Cardiac fibroblast (primary cell): ENCODE data around the gene ARPC1A.
A peak's percentile ranks its signal among the peaks of the same experiment; 100 is the strongest.
"Not testable (repeated sequence)": the region's sequence is repeated elsewhere in the genome, so short reads cannot be mapped to it uniquely, and the experiment has no call there.

Experiments
- DNase-seq, 2 donors: peaks; one replicate each; pipeline versions ENCODE4 v3.0.0 to v3.0.0-alpha.2; 2010; ENCODE audit warnings: low read depth in 2 of 2
- H3K4me3 ChIP-seq, 2 donors: replicated peaks in 1 of 2; 1 replicate in 1 of 2; 2 replicates in 1 of 2; pipeline ENCODE4 v1.5.1; 2011; ENCODE audit warnings: low read depth in 2 of 2, low read length in 2 of 2, mild to moderate bottlenecking in 2 of 2, moderate library complexity in 1 of 2
- TF ChIP-seq, protein P1 (sequence below): IDR thresholded peaks from one replicate; pipeline ENCODE4 v1.5.1; 2011; ENCODE audit warnings: low read depth, mild to moderate bottlenecking, low read length, inconsistent platforms

ARPC1A gene

DNA sequence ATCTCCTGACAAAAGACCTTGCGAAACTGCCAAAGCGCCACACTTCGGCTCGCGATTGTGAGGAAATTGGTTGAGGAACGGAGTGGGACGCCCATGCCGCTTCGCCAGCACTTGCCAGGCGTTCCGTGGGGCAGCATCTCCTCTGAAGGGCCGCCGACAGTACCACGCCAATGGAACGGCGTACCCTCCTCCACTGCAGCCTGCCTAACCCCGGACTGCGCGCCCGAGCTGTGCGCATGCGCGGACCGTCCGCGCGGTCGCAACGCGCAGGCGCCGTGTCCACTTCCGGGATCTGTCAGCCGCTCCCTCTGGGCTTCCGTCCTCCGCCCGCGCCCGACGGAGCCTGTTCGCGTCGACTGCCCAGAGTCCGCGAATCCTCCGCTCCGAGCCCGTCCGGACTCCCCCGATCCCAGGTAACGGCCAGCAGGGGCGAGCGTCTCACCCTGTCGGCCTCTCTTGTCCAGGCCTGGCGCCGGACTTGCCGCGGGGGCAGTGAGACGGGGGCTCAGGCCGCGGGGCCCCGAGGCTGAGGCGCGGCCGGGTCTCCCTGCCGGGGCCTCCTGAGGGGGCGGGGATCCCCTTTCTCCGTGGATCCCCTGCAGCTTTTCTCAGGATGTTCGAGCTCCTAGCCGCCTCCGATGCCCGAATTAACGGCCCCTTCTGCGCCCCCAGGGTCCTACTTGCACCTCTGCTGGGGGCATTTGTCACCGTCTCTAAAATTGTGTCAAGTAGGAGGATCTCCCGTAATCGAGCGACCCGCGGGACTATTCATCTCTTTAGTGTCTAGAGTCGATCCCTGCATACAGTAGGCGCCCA, at the start of gene ARPC1A:
Gene ARPC1A (plus strand): TSS at position 307 of the 816 bp plus-strand sequence. CDS start 7,456 bp downstream, outside the sequence.
- TF ChIP-seq, protein P1, sequence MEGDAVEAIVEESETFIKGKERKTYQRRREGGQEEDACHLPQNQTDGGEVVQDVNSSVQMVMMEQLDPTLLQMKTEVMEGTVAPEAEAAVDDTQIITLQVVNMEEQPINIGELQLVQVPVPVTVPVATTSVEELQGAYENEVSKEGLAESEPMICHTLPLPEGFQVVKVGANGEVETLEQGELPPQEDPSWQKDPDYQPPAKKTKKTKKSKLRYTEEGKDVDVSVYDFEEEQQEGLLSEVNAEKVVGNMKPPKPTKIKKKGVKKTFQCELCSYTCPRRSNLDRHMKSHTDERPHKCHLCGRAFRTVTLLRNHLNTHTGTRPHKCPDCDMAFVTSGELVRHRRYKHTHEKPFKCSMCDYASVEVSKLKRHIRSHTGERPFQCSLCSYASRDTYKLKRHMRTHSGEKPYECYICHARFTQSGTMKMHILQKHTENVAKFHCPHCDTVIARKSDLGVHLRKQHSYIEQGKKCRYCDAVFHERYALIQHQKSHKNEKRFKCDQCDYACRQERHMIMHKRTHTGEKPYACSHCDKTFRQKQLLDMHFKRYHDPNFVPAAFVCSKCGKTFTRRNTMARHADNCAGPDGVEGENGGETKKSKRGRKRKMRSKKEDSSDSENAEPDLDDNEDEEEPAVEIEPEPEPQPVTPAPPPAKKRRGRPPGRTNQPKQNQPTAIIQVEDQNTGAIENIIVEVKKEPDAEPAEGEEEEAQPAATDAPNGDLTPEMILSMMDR = peak; percentile 36
- H3K4me3 ChIP-seq = peak within 1 kb of the TSS; percentile 96 to 97
- DNase-seq = peak; percentile 93 to 96

DNA sequence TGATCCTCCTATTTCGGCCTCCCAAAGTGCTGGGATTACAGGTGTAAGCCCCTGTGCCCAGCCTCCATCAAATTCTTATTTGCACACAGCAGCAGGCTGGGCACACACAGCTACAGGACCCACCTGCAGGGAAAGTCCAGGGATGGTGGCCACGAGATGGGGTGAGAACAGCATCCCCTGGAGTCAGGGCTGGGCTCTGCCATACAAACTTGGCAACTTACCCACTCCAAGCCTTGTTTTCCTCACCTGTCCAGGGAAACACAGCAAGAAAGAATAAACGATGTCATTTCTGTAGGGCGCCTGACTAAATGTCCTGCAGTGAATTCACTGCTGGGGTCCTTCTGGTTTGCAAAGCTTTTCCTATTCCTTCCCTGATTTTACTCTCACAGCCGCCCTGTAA, 47.5 kb upstream of the ARPC1A start:
- TF ChIP-seq, protein P1 = no peak
- no peak overlapping the region for H3K4me3 ChIP-seq
- DNase-seq = no peak

DNA sequence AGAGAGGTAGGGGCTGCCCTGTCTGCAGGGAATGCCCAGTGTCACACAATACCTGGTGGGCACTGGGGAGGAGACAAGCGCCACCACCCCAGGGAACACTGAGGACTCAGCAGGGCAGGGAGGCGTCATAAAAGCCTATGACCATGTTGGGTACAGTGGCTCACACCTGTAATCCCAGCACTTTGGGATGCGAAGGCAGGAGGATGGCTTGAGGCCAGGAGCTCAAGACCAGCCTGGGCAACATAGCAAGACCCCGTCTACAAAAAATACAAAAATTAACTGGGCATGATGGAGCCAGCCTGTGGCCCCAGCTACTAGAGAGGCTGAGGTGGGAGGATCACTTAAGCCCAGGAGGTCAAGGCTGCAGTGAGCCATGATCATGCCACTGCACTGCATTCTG, 41.5 kb upstream of the ARPC1A start:
- not testable (repeated sequence) for DNase-seq, H3K4me3 ChIP-seq

DNA sequence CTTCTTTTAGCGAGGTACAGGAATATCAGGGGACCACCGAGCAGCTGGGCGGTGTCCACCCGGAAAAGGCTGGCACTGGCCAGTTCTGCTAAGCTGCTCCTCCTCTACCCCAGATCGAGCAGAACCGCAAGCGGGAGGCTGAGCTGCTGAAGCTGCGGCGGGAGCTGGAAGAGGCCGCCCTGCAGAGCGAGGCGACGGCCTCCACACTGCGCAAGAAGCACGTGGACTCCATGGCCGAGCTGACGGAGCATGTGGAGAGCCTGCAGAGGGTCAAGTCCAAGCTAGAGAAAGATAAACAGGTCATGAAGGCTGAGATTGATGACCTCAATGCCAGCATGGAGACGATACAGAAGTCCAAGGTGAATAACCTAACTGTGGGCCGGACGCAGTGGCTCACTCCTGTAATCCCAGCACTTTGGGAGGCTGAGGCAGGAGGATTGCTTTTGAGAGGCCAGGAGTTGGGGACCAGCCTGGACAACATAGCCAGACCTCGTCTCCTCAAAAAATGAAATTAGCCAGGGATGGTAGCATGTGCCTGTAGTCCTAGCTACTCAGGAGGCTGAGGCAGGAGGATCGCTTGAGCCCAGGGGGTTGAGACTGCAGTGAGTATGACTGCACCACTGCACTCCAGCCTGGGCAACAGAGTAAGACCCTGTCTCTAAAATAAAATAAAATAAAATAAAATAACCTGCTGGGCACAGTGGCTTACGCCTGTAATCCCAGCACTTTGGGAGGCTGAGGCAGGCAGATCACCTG, 37.7 kb upstream of the ARPC1A start:
- TF ChIP-seq, protein P1 = no peak
- no peak for DNase-seq
- H3K4me3 ChIP-seq = no peak overlapping the region

DNA sequence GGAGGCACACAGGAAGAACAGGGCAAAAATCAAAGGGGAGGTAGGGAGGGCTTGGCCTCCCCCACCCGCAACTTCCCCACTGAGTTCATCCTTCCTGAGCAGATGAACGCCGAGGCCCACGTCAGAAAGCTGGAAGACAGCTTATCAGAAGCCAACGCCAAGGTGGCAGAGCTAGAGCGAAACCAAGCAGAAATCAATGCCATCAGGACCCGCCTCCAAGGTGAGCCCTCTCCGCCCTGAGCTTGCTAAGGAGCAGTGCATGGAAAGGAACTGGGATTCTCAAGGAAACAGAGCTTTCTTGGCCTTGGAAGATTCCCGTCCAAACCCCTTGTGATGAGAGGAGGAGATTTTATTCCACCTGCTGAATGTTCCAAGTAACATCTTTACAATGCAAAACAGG, 36.5 kb upstream of the ARPC1A start:
- H3K4me3 ChIP-seq = no peak overlapping the region
- TF ChIP-seq, protein P1 = no peak
- no peak for DNase-seq

DNA sequence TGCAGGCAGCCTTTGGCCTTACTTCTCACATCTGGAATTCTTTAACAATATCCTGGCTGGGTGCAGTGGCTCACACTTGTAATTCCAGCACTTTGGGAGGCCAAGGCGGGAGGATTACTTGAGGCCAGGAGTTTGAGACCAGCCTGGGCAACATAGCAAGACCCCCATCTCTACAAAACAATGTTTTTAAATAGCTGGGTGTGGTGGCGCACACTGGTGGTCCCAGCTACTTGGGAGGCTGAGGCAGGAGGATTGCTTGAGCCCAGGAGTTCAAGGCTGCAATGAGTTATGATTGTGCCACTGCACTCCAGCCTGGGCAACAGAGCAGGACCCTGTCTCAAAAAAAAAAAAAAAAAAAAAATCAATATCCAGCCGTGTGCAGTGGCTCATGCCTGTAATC, 35.5 kb upstream of the ARPC1A start:
- H3K4me3 ChIP-seq, DNase-seq: not testable (repeated sequence)

DNA sequence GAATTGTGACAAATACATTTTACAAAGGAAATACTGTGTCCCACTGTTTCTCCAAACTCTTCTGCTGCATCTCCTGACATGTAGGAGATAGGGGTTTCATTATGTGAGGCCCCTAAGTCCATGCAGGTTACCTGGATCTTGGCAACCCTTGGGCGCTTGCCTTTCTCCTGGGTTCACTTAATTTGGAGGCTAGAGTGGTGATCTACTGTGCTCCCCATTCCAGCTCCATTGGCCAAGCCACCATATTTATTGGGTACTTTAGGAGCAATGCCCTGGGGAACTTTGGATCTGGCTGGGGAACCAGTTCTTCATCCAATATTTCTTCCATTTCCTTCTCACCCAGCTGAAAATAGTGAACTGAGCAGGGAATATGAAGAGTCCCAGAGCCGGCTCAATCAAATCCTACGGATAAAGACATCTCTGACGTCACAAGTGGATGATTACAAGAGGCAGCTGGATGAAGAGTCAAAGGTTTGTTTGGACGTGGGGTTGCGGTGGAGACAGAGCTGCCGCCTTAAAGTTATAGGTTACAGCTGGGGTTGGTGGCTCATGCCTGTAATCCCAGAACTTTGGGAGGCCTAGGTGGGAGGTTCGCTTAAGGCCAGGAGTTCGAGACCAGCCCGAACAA, 34.6 kb upstream of the ARPC1A start:
- TF ChIP-seq, protein P1 = no peak
- peak; percentile 17 to 30 for DNase-seq
- H3K4me3 ChIP-seq = no peak overlapping the region
